GM13976 (cell line): ENCODE data around the gene PPP1R27.

Source experiments
- DNase-seq: peaks from one replicate; pipeline ENCODE4 v3.0.0; 2012; ENCODE audit warnings: low spot score
- CTCF ChIP-seq: IDR thresholded peaks from 2 replicates; pipeline ENCODE4 v1.5.1; 2012; ENCODE audit warnings: borderline replicate concordance, mild to moderate bottlenecking; ENCODE audit not compliant: insufficient read depth; ENCODE audit errors: extremely low read depth, missing control alignments, control extremely low read depth
- in situ Hi-C: fragments of 300-500 bp; cut with MboI; formaldehyde crosslinking; loops from one replicate; pipeline ENCODE4 v1.12.0; 2022; ENCODE audit warnings: low sequenced_read_pairs, mixed read lengths, inconsistent platforms; ENCODE audit not compliant: unreplicated experiment

The PPP1R27 gene

GRCh38 chr17:81813861-81814683 lies 20.8 kb downstream of the PPP1R27 start:
- no peak for TF ChIP-seq CTCF
- no peak for DNase-seq
- in situ Hi-C loops: no loop called here

GRCh38 chr17:81813371-81813684 lies 21.5 kb downstream of the PPP1R27 start:
- in situ Hi-C loops: no loop called here
- DNase-seq: no peak
- no peak for TF ChIP-seq CTCF

GRCh38 chr17:81812571-81813370 lies 22.1 kb downstream of the PPP1R27 start:
- in situ Hi-C loops: no loop called here
- no peak for DNase-seq
- no peak for TF ChIP-seq CTCF

- no peak for DNase-seq
- no peak for TF ChIP-seq CTCF
- in situ Hi-C loops: no loop called here
Observed at GRCh38 chr17:81811705-81812570, 22.9 kb downstream of the PPP1R27 start.

- DNase-seq: no peak
- in situ Hi-C loops: no loop called here
- TF ChIP-seq CTCF: no peak
Observed at GRCh38 chr17:81810892-81811704, 23.8 kb downstream of the PPP1R27 start.

GRCh38 chr17:81810476-81810875 lies 24.4 kb downstream of the PPP1R27 start:
- in situ Hi-C loops: no loop called here
- no peak for DNase-seq
- no peak for TF ChIP-seq CTCF
